OCI-LY1 (cell line): ENCODE data around the gene WDFY4.

Experiments
- H2AFZ ChIP-seq: fragments of 200-600 bp; sonication (generic), shearing (Covaris generic); 2 replicates; pipeline ENCODE4 v1.6.0; 2014; ENCODE audit warnings: antibody characterized with exemption, mild to moderate bottlenecking, low read length
- H3F3A ChIP-seq: fragments of 200-600 bp; sonication (generic), shearing (Covaris generic); 2 replicates; pipeline ENCODE4 v1.6.0; 2014; ENCODE audit warnings: mild to moderate bottlenecking, antibody characterized with exemption, low read length, moderate library complexity; ENCODE audit not compliant: insufficient read depth
- H3K27ac ChIP-seq: fragments of 200-600 bp; sonication (generic); 2 replicates; pipeline ENCODE4 v1.5.1; 2014; ENCODE audit warnings: low read length, mixed run types, mild to moderate bottlenecking, low read depth; ENCODE audit not compliant: poor library complexity, severe bottlenecking
- H3K27me3 ChIP-seq: fragments of 200-600 bp; sonication (generic); 2 replicates; pipeline ENCODE4 v1.6.0; 2014; ENCODE audit warnings: antibody characterized with exemption, mild to moderate bottlenecking, low read length, moderate library complexity; ENCODE audit not compliant: insufficient read depth
- H3K36me3 ChIP-seq: fragments of 200-600 bp; sonication (generic); 2 replicates; pipeline ENCODE4 v1.6.1; 2014; ENCODE audit warnings: mild to moderate bottlenecking, antibody characterized with exemption, low read length, moderate library complexity, mixed read lengths; ENCODE audit not compliant: insufficient read depth
- H3K4me1 ChIP-seq: fragments of 200-600 bp; sonication (generic); 2 replicates; pipeline ENCODE4 v1.5.1; 2014; ENCODE audit warnings: mild to moderate bottlenecking, low read length, moderate library complexity; ENCODE audit not compliant: insufficient read depth, severe bottlenecking
- H3K4me2 ChIP-seq: fragments of 200-600 bp; sonication (generic), shearing (Covaris generic); 2 replicates; pipeline ENCODE4 v1.6.1; 2014; ENCODE audit warnings: low read length
- H3K4me3 ChIP-seq: fragments of 200-600 bp; sonication (generic); 2 replicates; pipeline ENCODE4 v1.5.1; 2014; ENCODE audit warnings: low read length, low read depth, mild to moderate bottlenecking, mixed read lengths; ENCODE audit not compliant: poor library complexity, severe bottlenecking
- H3K79me2 ChIP-seq: fragments of 200-600 bp; shearing (Covaris generic); 2 replicates; pipeline ENCODE4 v1.6.1; 2016; ENCODE audit warnings: mixed run types, low read length, mixed read lengths; ENCODE audit not compliant: insufficient read depth
- H3K9ac ChIP-seq: fragments of 200-600 bp; sonication (generic), shearing (Covaris generic); 2 replicates; pipeline ENCODE4 v1.6.1; 2014; ENCODE audit warnings: mild to moderate bottlenecking, low read length, mixed read lengths
- H3K9me2 ChIP-seq: fragments of 200-600 bp; sonication (generic), shearing (Covaris generic); 2 replicates; pipeline ENCODE4 v1.6.1; 2014; ENCODE audit warnings: low read depth, mild to moderate bottlenecking, low read length, mixed read lengths
- H3K9me3 ChIP-seq: fragments of 200-600 bp; shearing (Covaris generic); 2 replicates; pipeline ENCODE4 v1.6.1; 2014; ENCODE audit warnings: low read length, mixed read lengths
- H4K20me1 ChIP-seq: fragments of 200-600 bp; sonication (generic), shearing (Covaris generic); 2 replicates; pipeline ENCODE4 v1.6.0; 2016; ENCODE audit warnings: mild to moderate bottlenecking, low read length; ENCODE audit not compliant: insufficient read depth
- EZH2 ChIP-seq: fragments of 200-600 bp; sonication (generic), shearing (Covaris generic); IDR thresholded peaks from 2 replicates; pipeline ENCODE4 v1.8.0; 2017; ENCODE audit warnings: borderline replicate concordance, mixed run types, mild to moderate bottlenecking, antibody characterized with exemption, low read length, moderate library complexity, mixed read lengths
- TF ChIP-seq, protein P1 (sequence below): fragments of 200-600 bp; sonication (generic), shearing (Covaris generic); IDR thresholded peaks from 2 replicates; pipeline ENCODE4 v1.5.1; 2017; ENCODE audit warnings: mild to moderate bottlenecking, antibody characterized with exemption, low read length, moderate library complexity, mixed read lengths

Gene WDFY4

DNA sequence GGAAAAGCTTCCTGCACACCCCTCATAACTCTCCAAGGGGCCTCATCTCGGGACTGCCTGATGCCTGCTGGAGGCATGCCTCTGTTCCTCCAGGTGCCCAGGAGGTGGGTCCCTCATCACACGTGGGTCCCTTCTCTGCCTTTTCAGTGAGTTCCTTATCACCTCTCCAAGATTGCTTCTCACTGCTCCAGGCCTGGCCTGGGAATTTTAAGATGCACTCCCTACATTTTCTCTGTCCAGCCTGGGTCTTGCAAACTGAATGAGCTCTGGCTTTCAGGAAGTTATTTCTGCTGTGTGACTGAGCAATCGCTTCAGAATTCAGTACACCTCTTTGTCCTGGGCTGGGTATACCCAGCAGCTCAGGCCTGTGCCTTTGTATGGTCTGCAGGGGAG, 211.1 kb downstream of the WDFY4 start:
- H3K36me3 ChIP-seq: peaks cover 97% of the 10 kb centered on the region
- H3K4me2 ChIP-seq: no peak overlapping the region

DNA sequence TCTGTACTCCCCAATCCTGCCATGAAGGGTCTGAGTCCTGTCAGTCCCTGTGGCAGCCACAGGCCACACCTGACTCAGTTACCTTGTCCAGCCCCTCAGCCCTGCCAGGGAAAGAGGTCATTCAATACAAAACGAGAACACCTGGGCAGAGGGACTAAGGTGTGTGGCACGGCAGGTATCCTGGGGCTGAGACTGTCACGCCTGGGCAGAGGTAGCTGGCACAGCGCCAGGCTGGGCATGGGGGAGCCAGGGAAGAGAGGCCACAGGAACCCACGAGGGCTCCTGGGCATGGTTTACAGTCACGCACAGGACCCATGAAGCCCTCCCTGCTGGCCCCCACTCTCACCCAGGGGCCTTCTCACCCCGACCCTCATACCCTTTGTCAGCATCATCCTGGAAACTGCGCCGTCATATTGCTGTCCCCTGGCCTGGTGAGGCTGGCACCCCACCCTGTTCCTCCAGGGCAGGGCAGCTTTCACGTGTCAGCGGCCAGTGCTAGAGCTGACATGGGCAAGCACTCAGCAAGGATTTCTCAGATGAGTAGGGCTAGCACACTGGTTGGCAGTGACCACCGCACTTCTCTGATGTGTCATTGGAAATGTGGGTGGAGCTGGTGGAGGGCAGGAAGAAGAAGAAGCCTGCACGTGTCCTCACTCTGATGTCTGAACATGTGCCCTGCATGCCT, 212.2 kb downstream of the WDFY4 start:
- Histone ChIP-seq H3K4me2 (no peak overlapping the region), H3K36me3 (peaks cover 97% of the 10 kb centered on the region), H3K4me3 (no peak overlapping the region), H3K27ac (no peak overlapping the region), H3K79me2 (no peaks in the 10 kb centered on the region), H4K20me1 (no peaks in the 10 kb centered on the region), H3K9me3 (no peaks in the 10 kb centered on the region), H3F3A (no peaks in the 10 kb centered on the region), H3K9ac (no peak overlapping the region), H2AFZ (no peak overlapping the region), H3K9me2 (no peaks in the 10 kb centered on the region), H3K27me3 (no peaks in the 10 kb centered on the region), H3K4me1 (no peaks in the 10 kb centered on the region)
- TF ChIP-seq EZH2: no peak
- TF ChIP-seq, protein P1, sequence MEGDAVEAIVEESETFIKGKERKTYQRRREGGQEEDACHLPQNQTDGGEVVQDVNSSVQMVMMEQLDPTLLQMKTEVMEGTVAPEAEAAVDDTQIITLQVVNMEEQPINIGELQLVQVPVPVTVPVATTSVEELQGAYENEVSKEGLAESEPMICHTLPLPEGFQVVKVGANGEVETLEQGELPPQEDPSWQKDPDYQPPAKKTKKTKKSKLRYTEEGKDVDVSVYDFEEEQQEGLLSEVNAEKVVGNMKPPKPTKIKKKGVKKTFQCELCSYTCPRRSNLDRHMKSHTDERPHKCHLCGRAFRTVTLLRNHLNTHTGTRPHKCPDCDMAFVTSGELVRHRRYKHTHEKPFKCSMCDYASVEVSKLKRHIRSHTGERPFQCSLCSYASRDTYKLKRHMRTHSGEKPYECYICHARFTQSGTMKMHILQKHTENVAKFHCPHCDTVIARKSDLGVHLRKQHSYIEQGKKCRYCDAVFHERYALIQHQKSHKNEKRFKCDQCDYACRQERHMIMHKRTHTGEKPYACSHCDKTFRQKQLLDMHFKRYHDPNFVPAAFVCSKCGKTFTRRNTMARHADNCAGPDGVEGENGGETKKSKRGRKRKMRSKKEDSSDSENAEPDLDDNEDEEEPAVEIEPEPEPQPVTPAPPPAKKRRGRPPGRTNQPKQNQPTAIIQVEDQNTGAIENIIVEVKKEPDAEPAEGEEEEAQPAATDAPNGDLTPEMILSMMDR: no peak

More for the DNA sequence above, 211.1 kb downstream of the WDFY4 start:
- no peaks in the 10 kb centered on the region for H3K4me1 ChIP-seq
- H3K9me2 ChIP-seq: no peaks in the 10 kb centered on the region
- TF ChIP-seq, protein P1: no peak
- no peak for TF ChIP-seq EZH2
- H4K20me1 ChIP-seq: no peaks in the 10 kb centered on the region
- no peak overlapping the region for H3K27ac ChIP-seq
- no peaks in the 10 kb centered on the region for H3K27me3 ChIP-seq
- no peak overlapping the region for H3K4me3 ChIP-seq
- no peaks in the 10 kb centered on the region for H3F3A ChIP-seq
- no peaks in the 10 kb centered on the region for H3K79me2 ChIP-seq
- H3K9me3 ChIP-seq: no peaks in the 10 kb centered on the region
- no peak overlapping the region for H3K9ac ChIP-seq
- no peak overlapping the region for H2AFZ ChIP-seq

DNA sequence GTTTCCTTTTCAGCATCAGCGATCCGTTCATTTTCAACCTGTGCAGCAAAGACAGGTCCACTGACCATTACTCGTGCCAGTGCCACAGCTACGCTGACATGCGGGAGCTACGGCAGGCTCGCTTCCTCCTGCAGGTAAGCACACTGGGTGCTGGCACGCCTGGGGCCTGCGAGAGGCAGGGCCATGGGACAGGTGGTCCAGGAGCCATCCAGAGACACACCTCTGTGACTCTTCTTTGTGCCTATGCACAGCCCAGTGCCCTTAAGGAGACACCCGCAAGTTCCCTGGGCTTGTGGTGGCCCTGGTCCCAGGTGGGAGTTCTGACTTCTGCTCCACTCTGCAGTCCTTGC, 212.7 kb downstream of the WDFY4 start:
- H3K4me2 ChIP-seq: no peak overlapping the region
- H3K4me3 ChIP-seq: no peak overlapping the region
- no peaks in the 10 kb centered on the region for H3F3A ChIP-seq
- H3K9me2 ChIP-seq: no peaks in the 10 kb centered on the region
- TF ChIP-seq EZH2: no peak
- TF ChIP-seq, protein P1: no peak
- no peak overlapping the region for H3K9ac ChIP-seq
- H4K20me1 ChIP-seq: no peaks in the 10 kb centered on the region
- no peaks in the 10 kb centered on the region for H3K4me1 ChIP-seq
- no peaks in the 10 kb centered on the region for H3K79me2 ChIP-seq
- no peaks in the 10 kb centered on the region for H3K9me3 ChIP-seq
- no peak overlapping the region for H3K27ac ChIP-seq
- H3K27me3 ChIP-seq: no peaks in the 10 kb centered on the region
- H2AFZ ChIP-seq: no peak overlapping the region
- peaks cover 97% of the 10 kb centered on the region for H3K36me3 ChIP-seq
